IPS-18c (cell line): ENCODE measurements around the gene KIN.
A peak's percentile ranks its signal among the peaks of the same experiment; 100 is the strongest.
"Not testable (repeated sequence)": the region's sequence is repeated elsewhere in the genome, so short reads cannot be mapped to it uniquely, and the experiment has no call there.

Experiments
- H3K4me3 ChIP-seq: 2 replicates; pipeline ENCODE4 v1.7.0; 2013; ENCODE audit warnings: low read depth, mild to moderate bottlenecking, low read length, moderate library complexity; ENCODE audit not compliant: insufficient read depth
- H3K9me3 ChIP-seq: one replicate; pipeline ENCODE4 v1.6.1; 2013; ENCODE audit warnings: mild to moderate bottlenecking, low read length, moderate library complexity; ENCODE audit not compliant: control insufficient read depth, insufficient read depth

KIN gene

DNA sequence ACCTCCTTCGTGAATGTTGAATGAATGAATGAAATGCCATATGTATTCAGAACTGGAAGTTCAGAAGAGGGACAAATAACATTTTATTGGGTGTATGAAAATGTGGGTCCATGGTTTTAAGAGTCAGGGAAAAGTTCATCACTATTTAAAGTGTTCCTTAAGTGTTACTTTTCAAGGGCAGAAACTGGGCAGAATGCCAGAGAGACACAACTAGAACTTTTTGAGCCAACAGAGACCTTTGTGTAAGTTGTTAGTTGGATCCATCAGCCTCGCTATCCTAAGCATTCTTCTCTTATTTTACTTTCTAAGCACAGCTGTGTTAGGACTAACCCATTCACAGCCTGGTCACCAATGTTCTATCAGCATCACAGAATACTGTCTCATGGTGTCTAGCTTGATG, 16.9 kb upstream of the KIN start:
- H3K9me3 ChIP-seq = no peaks in the 10 kb centered on the region

GRCh38 chr10:7804216-7804615, 16.4 kb upstream of the KIN start:
- Histone ChIP-seq H3K4me3 (no peak overlapping the region), H3K9me3 (no peaks in the 10 kb centered on the region)

More for the DNA sequence above, 16.9 kb upstream of the KIN start:
- no peak overlapping the region for H3K4me3 ChIP-seq

GRCh38 chr10:7802606-7803005, 14.8 kb upstream of the KIN start:
- Histone ChIP-seq H3K4me3 (no peak overlapping the region), H3K9me3 (no peaks in the 10 kb centered on the region)

GRCh38 chr10:7797582-7797981, 9.8 kb upstream of the KIN start:
- Histone ChIP-seq H3K4me3 (no peak overlapping the region), H3K9me3 (no peaks in the 10 kb centered on the region)

- Histone ChIP-seq H3K9me3 (no peaks in the 10 kb centered on the region), H3K4me3 (no peak overlapping the region)
These were observed 7.8 kb upstream of the KIN start for GRCh38 chr10:7795605-7796004.

DNA sequence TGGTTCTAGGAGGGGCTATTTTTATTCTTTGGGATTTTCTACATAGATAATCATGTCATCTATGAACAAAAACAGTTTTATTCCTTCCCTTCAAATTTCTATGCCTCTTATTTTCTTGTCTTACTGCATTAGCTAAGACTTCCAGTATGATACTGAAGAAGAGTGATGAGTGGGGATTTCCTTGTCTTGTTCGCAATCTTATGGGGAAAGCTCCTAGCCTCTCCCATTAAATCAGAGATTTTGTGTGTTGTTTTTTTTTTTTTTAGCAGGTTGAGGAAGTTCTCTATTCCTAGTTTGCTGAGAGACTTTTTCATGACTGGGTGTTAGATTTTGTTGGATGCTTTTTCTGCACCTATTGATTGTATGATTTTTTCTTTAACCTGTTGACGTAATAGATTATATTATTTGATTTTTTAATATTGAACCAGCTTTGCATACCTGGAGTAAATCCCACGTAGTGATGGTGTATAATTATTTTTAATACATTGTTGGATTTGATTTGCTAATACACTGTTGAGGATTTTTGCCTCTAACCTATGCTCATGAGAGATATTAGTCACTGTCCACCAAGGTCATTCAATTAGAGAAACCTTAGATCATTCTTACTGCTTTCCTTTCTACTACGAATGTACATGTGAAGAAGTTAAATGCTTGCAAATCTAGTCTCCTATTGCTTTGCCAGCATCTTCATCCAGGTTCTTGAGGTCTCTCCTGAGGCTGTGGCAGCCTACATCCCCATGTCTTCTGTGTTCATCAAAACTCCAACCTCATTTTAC, 6.6 kb upstream of the KIN start:
- Histone ChIP-seq H3K4me3 (no peak overlapping the region), H3K9me3 (no peaks in the 10 kb centered on the region)

- H3K9me3 ChIP-seq = no peaks in the 10 kb centered on the region
These were observed 4.7 kb upstream of the KIN start for GRCh38 chr10:7792541-7792940.

GRCh38 chr10:7789390-7789789, 1.6 kb upstream of the KIN start:
- H3K9me3 ChIP-seq = no peaks in the 10 kb centered on the region

More at GRCh38 chr10:7792541-7792940, 4.7 kb upstream of the KIN start:
- H3K4me3 ChIP-seq = no peak overlapping the region

GRCh38 chr10:7788639-7789286, 970 bp upstream of the KIN start:
- no peaks in the 10 kb centered on the region for H3K9me3 ChIP-seq
- peak overlapping the region; percentile 99 for H3K4me3 ChIP-seq

More at GRCh38 chr10:7789390-7789789, 1.6 kb upstream of the KIN start:
- H3K4me3 ChIP-seq = peak overlapping the region; percentile 99; the same call in 1 of the 2 replicates

GRCh38 chr10:7787150-7787856, 490 bp downstream of the KIN start:
- Histone ChIP-seq H3K4me3 (peak overlapping the region; percentile 99), H3K9me3 (no peaks in the 10 kb centered on the region)

GRCh38 chr10:7786430-7786829, 1.4 kb downstream of the KIN start:
- Histone ChIP-seq H3K9me3 (no peaks in the 10 kb centered on the region), H3K4me3 (peak overlapping the region; percentile 99; the same call in 1 of the 2 replicates)

DNA sequence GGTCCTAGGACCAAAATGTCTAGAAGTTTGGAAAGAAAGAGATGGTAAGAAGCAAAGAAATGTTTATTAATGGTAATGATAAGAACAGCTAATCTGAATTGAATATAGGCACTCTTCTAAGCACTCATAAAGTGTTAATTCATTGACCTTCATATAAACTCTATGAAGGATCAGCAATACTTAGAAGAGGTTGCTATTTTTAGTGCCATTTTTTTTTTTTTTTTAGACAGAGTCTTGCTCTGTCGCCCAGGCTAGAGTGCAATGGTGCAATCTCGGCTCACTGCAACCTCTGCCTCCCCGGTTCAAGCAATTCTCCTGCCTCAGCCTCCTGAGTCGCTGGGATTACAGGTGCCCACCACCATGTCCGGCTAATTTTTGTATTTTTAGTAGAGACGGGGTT, 5.6 kb downstream of the KIN start:
- not testable (repeated sequence) for H3K9me3 ChIP-seq, H3K4me3 ChIP-seq

DNA sequence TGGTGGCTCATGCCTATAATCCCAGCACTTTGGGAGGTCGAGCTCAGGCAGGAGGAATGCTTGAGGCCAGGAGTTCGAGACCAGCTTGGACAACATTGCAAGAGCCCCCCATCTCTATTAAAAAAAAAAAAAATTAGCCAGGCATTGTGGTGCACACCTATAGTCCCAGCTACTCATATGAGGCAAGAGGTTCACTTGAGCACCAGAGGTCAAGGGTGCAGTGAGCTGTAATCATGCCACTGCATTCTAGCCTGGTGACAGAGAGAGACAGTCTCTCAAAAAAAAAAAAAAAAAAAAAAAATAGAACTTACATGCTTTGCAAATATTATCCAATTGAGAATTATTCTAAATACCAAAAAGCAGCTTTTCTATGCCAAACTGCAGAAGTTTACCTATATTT, 11.0 kb downstream of the KIN start:
- Histone ChIP-seq H3K4me3 (no peak overlapping the region), H3K9me3 (no peaks in the 10 kb centered on the region)

DNA sequence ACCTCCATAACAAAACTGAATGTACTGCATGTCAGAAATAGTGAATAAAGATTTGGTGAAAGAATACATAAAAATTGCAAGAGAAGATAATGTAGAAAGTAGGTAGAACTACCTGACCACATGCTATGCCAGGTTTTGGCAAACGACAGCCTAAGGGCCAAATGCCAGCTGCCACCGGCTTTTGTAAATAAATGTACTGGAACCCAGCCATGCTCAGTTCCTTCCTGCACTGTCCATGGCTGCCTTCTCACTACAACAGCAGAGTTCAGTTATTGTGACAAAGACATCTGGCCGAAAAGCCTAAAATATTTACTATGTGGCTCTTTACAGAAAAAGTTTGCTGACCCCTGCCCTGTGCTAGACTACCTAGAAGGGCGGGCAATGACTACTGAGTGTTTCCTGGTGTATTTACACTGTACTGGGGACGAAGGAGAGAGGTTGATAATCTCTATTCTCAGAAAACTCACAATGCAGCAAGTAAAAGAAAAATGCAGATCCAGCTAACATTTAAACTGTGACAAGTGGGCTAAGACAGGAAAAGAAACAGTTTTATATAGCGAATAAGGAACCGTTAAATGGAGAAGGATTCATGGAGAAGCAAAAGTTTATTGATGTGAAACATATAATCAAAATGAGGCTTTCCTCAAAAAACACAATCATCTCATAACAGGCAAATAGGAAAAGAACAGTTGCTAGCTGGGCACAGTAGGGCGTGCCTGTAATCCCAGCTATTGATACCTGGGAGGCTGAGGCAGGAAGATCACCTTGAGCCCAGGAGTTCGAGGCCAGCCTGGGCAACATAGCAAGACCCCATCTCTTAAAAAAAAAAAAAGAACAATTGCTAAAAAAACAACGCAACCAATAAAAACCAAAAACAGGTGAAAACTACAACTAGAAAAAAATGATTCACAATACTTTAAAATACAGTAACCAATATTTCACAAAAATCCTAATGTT, 13.7 kb downstream of the KIN start:
- no peak overlapping the region for H3K4me3 ChIP-seq

DNA sequence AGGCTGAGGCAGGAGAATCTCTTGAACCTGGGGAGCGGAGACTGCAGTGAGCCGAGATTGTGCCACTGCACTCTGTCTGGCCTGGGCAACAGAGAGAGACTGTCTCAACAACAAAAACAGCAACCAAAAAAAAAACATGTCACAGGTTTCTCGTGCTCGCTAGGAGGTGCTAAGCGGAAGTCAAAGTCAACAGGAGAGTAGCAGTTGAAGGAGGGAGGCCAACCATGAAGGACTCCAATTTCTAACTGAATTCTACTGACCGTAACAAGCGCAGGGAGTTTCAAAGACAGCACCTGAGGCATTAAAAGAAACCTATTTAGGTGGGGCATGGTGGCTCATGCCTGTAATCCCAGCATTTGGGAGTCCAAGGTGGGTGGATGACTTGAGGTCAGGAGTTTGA, 19.4 kb downstream of the KIN start:
- Histone ChIP-seq H3K4me3 (no peak overlapping the region), H3K9me3 (no peaks in the 10 kb centered on the region)

More for the DNA sequence above, 13.7 kb downstream of the KIN start:
- H3K9me3 ChIP-seq = no peaks in the 10 kb centered on the region

- H3K9me3 ChIP-seq = no peaks in the 10 kb centered on the region
- H3K4me3 ChIP-seq = no peak overlapping the region
These were observed 20.6 kb downstream of the KIN start for GRCh38 chr10:7767209-7767608.

GRCh38 chr10:7766241-7766640, 21.6 kb downstream of the KIN start:
- no peak overlapping the region for H3K4me3 ChIP-seq
- no peaks in the 10 kb centered on the region for H3K9me3 ChIP-seq
